GM18517 (cell line): Measurements from ENCODE around the gene CFAP61.
"Not testable (repeated sequence)": the region's sequence is repeated elsewhere in the genome, so short reads cannot be mapped to it uniquely, and the experiment has no call there.

Source experiments
- ATAC-seq: cut with Tn5 transposase; IDR thresholded peaks from one replicate; pipeline ENCODE4 v1.9.1; 2021; ENCODE audit warnings: mild to moderate bottlenecking, moderate library complexity; ENCODE audit not compliant: unreplicated experiment

CFAP61 gene, protein sequence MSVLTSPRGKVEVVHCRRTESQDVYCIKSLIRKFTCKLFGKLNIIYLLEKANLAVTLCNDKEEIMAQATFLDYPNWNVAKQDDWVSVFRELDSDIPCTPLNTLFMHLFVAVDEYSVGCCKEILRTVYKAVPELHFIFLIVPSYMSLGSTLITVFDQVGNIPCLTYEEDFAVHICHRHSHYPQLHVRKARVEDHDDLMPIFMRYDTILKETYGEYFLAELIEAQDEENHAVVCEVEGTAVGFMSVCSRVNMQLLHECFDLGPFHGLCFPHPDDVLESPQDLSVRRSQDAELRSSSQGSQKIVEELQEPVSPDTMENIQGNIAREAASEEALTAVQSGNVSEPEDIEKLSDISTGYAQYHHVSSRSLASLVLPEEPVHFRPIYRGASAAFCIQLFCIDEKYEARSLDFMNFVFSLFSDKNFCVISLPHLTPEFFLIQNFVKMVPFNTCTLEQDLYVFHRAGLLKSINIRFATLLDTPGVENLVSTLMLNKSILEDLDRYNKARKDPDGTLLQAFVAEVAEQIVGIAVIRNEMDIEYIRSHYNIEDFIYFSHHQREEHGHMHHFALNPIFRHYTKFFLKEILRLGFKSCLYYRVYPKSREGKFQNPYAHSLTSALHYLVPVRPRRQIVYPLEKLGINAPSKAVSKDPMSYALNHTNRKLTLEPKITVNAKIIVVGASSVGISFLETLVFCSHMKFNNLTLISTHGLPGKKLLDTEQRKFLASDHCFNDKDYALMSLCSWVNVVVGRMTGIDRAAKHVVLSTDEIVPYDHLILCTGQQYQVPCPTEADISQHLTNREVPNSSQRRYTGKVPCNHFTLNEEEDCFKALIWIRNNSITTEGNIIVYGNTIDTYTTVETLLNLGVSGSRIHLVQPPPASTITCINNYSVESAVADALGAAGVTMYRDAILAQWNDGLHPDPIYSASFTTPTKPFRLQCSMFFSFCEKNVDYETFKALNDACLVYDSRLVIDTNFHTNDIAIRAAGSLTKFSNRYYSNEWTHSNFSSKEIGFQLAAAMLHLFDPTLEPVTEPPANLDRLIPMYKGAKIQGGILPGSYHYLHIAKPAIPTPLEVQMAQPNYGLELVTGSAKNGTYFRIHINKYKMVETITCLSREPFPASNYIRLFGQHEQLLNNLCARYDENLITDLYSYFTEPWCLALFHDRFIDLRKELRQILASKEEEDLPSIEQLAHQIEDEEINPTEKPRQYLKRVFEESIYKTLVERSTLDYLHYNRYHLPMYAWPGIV

DNA sequence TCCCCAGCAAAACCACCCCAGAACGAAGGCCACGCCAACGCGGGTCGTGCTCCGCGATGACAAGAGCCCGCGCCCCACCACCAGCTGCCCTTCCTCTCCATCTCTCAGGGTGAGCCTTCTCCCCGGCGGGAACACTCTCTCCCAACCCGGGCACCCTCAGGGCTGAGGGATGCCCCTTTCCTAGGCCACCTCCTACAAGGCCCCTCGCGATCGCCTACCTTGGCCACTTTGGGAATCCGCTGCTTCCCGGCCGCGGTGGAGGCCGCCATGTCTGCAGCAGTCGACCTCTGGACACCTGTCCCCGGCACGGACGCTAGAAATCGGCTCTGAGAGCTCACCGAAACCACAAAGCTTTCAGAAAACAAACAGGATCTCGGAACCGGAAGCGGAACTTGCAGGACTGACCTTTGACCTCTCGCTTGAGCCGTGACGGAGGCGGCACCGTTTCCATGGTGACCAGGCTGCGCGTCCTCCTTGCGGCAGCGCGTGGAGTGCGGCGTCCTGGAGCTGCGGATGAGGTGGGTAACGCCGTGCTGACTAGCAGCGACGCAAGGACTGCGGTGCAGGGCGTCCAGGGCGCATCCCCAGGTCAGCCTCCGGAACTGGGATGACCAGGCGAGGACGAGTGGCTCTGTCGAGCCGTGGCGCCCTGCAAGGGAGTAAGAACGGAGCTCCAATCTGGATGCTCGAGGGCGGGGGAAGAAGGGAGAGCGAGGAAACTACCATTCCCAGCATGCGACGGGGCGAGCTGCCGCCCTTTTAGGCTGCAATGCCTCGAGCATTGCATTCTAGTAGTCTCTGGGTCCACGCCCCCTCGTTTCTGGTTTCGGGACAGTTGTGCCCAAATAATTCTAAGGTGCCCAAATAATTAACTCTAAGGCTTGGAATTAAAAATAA, at the start of gene CFAP61, which contains the start of gene CRNKL1:
Gene CFAP61, plus strand, starts transcription at position 459 of the 897 bp plus-strand sequence. CDS start 4,122 bp downstream, outside the sequence.
Gene CRNKL1, minus strand, starts transcription at position 393 of the 897 bp plus-strand sequence. Its CDS starts 124 bp downstream, at position 269.
- ATAC-seq, result peak; percentile 94

DNA sequence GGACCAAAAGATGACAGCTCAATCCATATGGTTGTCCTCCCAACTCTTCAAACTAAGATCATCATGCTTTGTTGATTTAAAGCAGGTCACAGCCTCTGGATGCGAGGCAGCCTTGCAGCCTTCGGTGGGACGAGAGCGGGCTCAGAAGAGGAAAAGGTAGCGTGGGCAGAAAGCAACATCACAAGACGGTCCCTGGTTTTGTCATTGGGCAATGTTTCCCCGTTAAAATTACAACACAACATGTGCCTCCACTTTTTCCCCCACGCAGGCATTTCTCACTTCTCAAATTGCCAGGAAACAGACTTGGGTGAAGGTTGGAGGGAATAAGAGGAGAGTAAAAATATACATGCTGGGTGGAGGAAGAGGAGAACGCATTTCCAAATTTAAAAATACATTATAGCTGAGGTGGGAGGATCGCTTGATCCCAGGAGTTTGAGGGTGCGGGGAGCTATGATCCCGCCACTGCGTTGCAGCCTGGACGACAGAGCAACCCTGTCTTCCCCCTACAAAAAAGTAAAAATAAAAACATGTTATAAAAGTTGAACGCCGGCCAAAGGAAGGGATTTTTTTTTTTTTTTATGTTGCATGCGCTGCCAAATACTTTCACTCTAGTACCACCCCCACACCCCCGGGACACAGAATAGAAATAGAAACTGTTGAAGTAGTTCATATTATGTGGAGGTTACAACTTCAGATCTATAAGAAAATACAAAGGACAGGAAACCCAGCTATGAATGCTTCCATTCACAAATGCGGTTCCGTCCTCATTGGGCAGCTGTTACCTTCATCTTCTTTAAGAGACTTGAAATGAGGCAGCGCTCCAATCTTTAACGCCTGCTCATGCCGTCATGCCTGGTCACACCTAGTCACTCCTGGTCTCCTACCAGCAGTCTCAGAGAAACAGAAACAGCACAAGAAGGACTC, 49.0 kb upstream of the CFAP61 start:
- ATAC-seq, result no peak

- ATAC-seq, result not testable (repeated sequence)
Measured at GRCh38 chr20:20003955-20004322, 48.4 kb upstream of the CFAP61 start.

DNA sequence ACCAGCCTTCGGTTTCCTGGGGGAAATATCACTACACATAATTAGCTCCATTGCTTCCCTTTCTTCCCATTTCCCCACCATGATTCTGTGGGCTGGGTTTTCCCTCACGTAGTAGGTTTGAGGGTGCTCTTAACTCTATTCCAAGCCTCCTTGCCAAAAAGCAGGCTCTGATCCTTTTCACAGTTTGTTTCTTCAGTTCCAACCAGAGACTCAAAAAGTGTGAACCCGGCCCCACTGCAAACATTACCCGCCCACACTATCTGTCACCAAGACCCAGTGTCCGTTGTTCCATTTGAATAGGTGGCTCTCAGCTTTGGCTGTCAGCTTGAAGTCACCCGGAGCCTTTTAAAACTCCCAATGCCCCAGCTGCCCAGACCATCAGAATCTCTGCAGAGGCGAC, 47.0 kb upstream of the CFAP61 start:
- no peak for ATAC-seq

- no peak for ATAC-seq
Measured at GRCh38 chr20:20009784-20010253, 42.5 kb upstream of the CFAP61 start.

- ATAC-seq, result no peak
Measured at GRCh38 chr20:20010639-20011500, 41.5 kb upstream of the CFAP61 start.

- ATAC-seq, result no peak
Measured at GRCh38 chr20:20012541-20012940, 39.8 kb upstream of the CFAP61 start.

GRCh38 chr20:20014659-20015058, 37.7 kb upstream of the CFAP61 start:
- no peak for ATAC-seq

- peak; percentile 96 for ATAC-seq
Measured at GRCh38 chr20:20017001-20017843, 35.1 kb upstream of the CFAP61 start, which contains the start of gene NAA20. Gene NAA20 (plus strand): TSS chr20:20017362. CDS start chr20:20017397, 35 bp downstream.

DNA sequence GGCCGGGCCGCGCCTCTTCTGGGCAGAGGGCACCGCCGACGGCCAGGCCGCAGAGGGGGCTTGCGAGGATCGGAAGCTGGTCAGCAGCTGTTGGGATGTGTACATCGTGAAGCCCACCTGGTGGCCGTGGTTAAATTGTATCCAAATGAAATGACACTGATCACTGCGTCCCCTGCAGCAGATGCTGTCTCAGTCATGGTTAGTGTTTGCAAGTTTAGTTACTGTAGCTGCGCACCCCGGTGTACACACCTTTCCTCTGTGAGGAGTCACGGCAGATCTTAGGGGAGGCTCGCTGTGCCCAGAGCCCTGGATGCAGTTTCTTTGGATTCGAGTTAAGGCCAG, 34.5 kb upstream of the CFAP61 start:
- ATAC-seq, result no peak

GRCh38 chr20:20018366-20018765, 34.0 kb upstream of the CFAP61 start:
- no peak for ATAC-seq

GRCh38 chr20:20019123-20019522, 33.2 kb upstream of the CFAP61 start:
- ATAC-seq, result no peak

DNA sequence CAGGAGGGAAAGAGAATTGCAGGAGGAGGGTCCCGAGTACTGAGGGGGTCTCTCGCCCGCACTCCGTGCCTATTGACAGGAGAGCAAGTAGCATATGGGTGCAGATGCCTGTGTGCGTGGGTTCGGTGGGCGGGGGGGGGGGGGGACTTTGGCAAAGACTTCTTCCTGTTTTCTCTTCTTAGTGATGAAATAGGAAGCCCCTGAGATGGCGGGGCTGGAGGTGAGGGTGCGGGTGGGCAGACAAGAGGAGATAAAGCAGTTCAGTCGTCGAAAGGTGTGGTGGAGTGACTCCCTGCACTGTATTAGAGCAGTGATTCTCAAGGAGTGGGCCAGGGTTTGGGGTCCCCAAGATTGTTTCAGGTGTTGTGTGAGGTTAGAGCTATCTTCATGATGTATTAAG, 31.4 kb upstream of the CFAP61 start:
- ATAC-seq, result no peak

DNA sequence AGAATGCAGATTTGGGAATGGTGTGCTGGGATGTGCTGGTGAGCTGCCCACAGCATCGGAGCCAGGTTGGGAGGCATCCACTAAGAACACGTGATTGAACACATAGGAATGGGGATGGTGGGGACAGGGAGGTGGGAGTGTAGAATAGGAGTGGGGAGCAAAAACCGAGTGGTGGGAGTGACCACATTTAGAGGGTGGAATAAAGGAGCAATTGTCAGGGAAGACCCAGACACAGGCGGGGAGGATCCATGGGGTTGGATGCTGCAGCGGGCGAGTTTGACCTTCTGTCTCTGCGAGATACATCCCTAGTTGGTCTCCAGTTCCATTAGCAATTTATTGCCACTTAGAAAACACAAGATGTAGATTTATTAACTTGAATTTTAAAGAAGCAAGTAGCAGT, 30.5 kb upstream of the CFAP61 start:
- no peak for ATAC-seq

- peak; percentile 82 for ATAC-seq
Measured at GRCh38 chr20:20022498-20022897, 29.8 kb upstream of the CFAP61 start.

DNA sequence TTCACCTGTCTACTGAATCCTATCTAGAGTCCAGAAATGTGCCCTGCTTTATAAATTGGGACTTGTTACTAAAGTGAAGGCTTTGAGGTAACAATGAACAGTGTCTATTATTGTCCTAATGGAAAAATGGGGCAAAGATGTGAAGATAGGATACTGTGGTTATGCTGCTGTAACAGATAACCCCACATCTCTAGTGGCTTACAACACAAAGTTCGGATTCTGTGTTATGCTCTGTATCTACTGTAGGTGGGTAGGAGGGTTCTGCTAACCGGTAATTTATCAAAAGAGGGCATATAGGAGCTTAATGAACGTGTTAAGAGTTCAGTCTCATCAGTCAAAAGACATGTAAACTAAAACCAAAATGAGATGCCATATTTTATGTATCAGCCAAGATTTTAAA, 28.9 kb upstream of the CFAP61 start:
- ATAC-seq, result no peak

GRCh38 chr20:20024942-20025341, 27.4 kb upstream of the CFAP61 start:
- no peak for ATAC-seq
